Dermis lymphatic vessel endothelial cell (primary cell): ENCODE results near the gene ODC1. TPM values are rescaled to one million over a fixed set of nuclear protein-coding genes. Genes with fewer than 3 reads are reported as not detected.

Experiments used
- total RNA-seq: library from RNA; depleted of rRNA; stranded (reverse); fragments of >200 nt; gene quantifications from 2 replicates; pipeline ENCODE4 v1.2.1, GENCODE V29; 2014

The ODC1 gene
- total RNA-seq = 32.3 and 42.4 TPM in 2 replicates

DNA sequence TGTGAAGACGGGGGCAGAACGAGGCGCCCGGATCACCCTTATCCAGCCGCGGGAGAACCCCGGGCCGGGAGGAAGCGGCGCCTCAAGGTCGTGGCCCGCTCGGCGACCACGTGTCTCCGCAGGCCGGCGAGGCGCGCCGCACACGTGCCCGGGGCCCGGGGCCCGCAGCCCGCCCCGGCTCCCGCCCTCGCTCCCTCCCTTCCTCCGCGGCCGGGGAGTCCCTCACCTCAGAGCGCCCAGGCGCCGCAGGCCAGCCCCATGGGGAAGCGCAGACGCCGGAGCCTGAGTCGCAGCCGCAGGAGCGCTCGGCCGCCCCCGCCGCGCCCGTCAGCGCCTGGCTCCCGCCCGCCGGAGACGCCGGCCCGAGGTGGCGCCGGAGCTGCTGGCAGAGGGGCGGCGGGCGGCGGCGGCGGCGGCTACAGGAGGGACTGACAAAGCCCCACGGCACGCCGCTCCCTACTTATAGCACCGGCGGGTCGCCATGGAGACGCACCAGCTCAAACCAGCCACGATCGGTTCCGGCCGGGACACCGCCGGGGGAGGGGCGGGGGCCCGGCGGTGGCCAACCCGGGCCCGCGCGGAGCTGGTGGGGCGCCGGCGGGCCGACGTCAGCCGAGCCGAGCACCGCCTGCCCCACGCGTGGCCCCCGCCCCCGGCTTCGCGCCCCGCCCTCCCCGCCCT, at the start of gene ODC1:
Gene ODC1, minus strand, starts transcription at position 433 of the 681 bp plus-strand sequence. CDS start 3,295 bp downstream, outside the sequence.

Other genes with a start within 250 kb of the ODC1 start
- 27.5 and 31.6 TPM in 2 replicates for gene HPCAL1, start 145.4 kb downstream of the ODC1 start, total RNA-seq
- 20.6 and 31.5 TPM in 2 replicates for gene NOL10, start 241.6 kb upstream of the ODC1 start, total RNA-seq